HG02840 (cell line): ENCODE measurements around the gene CES3.
"Not testable (repeated sequence)": the region's sequence is repeated elsewhere in the genome, so short reads cannot be mapped to it uniquely, and the experiment has no call there.

Experiments
- ATAC-seq: cut with Tn5 transposase; IDR thresholded peaks from one replicate; pipeline ENCODE4 v1.9.1; 2021; ENCODE audit warnings: mild to moderate bottlenecking, moderate library complexity, moderate number of reproducible peaks; ENCODE audit not compliant: unreplicated experiment, low FRiP score

CES3 gene

GRCh38 chr16:66961914-66962313 lies 848 bp downstream of the CES3 start:
- no peak for ATAC-seq

DNA sequence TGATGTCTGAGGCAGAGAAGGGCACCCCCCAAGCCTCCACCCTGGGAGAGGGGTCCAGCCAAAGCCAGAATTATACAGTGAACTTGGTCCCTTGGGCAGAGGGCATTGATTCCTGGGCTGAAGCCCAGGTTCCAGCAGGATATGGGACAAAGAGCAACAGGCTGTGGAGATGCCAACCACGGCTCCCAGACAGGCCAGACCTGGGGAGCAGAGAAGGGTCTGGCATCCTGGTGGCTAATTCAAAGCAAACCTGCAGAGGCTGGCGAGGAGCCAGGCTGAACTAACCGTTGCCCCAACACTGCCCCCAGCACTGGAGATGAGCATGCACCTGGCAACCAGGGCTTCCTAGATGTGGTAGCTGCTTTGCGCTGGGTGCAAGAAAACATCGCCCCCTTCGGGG lies 3.0 kb downstream of the CES3 start:
- ATAC-seq, result no peak

DNA sequence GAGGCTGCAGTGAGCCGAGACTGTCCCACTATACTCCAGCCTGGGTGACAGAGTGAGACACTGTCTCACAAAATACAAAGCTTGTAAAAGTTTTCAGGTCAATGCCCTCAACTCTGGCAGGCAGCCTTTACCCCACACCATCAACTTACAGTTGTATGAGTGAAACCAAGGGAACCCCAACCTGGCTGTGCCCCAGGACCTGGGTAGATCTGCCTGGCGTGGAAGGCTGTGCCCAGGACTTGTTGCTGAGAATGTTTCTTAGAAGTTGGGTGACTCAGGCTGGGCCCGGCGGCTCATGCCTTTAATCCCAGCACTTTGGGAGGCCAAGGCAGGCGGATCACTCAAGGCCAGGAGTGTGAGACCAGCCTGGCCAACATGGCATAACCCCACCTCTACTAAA lies 7.8 kb downstream of the CES3 start:
- no peak for ATAC-seq

DNA sequence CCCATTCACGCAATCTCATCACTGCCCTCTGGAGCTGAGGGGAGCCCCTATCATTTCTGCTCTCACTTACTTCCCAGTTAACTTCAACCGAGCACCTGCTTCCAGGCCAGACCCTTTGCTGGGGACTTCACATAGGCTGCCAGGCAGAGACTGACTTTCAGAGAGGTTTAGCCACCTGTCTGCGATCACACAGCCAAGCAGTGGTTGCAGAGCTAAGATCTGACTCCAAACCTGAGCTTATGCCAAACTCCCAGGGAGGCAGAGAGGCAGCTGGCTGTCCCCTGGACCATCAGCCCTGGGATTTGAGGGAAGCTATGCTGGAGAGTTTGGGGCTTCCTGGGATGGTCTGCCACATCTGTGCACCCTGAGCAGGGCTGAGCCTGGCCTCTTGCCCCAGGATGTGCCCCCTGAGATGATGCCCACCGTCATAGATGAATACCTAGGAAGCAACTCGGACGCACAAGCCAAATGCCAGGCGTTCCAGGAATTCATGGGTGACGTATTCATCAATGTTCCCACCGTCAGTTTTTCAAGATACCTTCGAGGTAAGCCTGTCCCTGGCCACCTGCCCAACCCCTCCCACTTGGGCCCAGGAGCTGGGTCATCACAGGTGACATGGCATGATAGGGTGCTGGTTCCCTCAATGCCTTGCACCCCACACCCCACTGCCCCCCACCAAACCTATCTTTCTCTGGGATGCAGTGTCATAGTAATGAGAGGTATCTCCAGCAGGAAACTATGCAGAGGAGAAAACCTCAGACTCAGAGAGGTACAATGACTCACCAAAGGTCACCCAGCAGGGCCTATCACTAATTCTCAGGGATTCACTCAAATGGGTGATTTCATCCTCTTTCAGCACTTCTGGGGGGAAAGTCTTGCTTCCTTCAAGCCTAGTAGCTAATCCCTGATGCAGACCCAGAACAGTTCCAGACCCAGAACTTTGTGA lies 10.0 kb downstream of the CES3 start:
- no peak for ATAC-seq

DNA sequence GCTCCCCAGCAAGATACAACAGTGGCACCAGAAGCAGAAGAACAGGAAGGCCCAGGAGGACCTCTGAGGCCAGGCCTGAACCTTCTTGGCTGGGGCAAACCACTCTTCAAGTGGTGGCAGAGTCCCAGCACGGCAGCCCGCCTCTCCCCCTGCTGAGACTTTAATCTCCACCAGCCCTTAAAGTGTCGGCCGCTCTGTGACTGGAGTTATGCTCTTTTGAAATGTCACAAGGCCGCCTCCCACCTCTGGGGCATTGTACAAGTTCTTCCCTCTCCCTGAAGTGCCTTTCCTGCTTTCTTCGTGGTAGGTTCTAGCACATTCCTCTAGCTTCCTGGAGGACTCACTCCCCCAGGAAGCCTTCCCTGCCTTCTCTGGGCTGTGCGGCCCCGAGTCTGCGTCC lies 11.9 kb downstream of the CES3 start:
- ATAC-seq, result no peak

DNA sequence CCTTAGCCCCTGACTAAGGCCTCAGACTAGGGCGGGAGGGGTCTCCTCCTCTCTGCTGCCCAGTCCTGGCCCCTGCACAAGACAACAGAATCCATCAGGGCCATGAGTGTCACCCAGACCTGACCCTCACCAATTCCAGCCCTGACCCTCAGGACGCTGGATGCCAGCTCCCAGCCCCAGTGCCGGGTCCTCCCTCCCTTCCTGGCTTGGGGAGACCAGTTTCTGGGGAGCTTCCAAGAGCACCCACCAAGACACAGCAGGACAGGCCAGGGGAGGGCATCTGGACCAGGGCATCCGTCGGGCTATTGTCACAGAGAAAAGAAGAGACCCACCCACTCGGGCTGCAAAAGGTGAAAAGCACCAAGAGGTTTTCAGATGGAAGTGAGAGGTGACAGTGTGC lies 12.7 kb downstream of the CES3 start:
- no peak for ATAC-seq

- not testable (repeated sequence) for ATAC-seq
Observed at GRCh38 chr16:66974156-66974931, 13.3 kb downstream of the CES3 start.

- ATAC-seq, result not testable (repeated sequence)
Observed at GRCh38 chr16:66974932-66975246, 13.8 kb downstream of the CES3 start.

DNA sequence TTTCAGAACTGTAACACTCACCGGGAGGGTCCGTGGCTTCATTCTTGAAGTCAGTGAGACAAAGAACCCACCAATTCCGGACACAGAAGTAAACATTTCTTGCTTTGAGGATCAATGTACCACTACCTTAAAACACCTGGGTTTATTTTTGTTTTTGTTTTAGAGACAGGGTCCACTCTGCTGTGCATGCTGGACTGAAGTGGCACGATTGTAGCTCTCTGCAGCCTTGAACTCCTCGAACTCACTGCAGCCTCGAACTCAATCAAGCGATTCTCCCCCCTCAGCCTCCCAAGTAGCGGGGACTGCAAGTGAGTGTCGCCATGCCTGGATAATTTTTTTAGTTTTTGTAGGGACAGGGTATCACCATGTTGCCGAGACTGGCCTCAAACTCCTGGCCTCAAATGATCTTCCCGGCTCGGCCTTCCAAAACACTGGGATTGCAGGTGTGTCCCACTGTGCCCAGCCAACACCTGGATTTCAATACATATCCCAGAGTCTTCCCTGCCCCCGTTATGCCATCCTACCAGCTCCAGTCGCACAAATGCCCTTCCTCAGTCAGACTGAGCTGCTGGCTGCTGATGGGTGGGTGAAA lies 14.3 kb downstream of the CES3 start:
- ATAC-seq, result no peak

GRCh38 chr16:66976746-66977145 lies 15.7 kb downstream of the CES3 start:
- ATAC-seq, result no peak

DNA sequence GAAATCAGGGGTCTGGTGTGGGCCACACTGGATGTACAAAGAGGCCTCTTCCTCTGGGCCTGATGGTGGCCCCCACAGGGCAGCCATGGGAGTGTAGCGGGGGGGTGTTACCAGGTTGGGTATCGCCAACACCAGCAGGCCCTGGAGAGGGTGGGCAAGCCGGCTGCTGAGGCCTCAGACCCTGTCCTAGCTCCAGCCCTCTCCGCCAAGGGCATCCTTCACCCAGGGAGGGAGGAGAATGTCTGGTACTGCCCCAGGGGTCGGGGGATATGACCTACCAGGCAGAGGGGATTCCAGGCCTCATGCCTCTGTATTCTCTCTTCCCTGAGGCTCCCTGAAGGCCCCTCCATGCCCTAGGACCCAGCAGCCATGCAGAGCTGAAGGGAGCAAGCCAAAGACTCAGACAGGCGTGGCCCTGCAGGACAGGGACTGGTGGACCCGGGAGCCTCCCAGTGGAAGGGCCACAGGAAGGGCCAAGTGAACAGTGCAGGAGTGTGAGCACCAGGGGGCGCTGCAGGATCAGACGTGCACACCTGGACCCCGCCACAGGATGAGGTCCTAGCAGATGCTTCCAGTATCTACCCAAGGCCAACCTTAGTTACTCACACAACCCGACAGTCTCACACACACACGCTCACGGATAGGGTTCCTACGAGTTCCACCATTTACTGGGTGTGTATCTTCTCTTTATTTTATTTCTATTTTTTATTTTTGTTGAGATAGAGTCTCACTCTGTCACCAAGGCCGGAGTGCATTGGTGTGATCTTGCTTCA lies 16.5 kb downstream of the CES3 start:
- ATAC-seq, result no peak

DNA sequence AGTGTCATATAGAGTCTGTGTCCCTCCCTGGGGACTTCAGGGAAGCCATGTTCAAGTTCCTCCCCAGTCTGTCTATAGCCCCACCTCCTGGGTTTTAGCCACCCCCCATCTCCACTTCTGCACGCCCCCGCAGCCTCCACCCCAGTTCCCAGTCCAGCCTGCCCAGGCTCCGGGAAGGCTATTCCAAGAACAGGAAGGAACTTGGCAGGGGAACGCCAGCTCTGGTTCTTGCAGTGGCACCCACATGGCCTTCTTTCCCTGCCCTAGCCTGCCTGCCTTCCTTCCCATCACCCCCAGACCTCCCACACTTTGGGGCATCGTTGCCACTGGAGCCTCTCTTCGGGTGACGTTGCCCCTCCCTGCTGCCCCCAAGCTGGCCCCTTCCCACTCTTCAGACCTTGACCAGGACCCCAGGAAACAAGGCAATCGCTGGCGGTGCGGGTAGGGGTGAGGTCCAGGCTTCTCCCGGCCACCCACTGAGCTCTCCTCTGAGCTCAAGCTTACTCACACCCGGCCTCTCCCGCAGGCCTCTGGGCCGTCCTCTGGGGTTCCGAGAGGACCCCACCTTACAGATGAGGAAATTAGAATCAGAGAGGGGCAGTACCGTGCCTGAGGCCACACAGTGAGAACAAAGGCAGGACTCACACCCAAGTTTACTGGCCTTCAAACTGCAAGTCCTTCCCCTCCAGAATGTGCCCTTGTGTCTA lies 18.1 kb downstream of the CES3 start:
- ATAC-seq, result no peak

DNA sequence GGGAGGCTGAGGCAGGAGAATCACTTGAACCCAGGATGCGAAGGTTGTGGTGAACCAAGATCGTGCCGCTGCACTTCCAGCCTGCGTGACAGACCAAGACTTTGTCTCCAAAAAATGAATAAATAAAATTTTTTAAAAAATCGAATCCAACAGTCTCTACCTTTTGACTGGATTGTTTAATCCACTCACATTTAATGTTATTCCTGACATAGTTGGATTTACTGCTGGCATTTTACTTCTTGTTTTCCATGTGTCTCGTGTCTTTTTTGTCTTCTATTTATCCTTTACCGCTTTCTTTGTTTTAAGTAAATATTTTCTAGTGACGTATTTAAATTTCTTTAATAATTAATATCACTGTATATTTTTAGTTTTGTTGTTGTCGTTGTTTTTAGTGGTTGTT lies 22.0 kb downstream of the CES3 start:
- ATAC-seq, result no peak

DNA sequence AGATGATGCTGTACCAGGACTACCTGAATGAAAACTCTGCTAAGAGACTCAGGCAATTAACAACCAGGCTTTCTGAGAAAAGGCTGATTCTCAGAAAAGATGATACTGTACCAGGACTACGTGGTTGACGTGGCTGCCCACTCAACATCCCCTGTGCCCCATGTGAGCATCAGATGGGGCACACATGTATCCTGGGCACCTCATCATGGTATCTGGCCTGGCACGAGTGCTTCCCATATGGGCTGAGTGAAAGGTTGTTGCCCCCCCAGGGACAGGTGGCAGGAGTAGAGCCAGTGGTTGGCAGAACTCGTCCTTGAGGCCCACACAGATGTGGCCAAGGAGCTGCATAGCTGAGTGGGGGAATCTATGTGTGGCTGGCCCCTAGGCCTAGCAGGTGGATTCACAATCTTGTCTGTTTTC lies 23.8 kb downstream of the CES3 start:
- no peak for ATAC-seq

GRCh38 chr16:66986559-66986958 lies 25.5 kb downstream of the CES3 start:
- ATAC-seq, result no peak

- ATAC-seq, result no peak
Observed at GRCh38 chr16:66988197-66988788, 27.2 kb downstream of the CES3 start, which contains the start of gene CES4A. CES4A (plus strand) TSS chr16:66988589; CDS start chr16:66988773, 184 bp downstream.

DNA sequence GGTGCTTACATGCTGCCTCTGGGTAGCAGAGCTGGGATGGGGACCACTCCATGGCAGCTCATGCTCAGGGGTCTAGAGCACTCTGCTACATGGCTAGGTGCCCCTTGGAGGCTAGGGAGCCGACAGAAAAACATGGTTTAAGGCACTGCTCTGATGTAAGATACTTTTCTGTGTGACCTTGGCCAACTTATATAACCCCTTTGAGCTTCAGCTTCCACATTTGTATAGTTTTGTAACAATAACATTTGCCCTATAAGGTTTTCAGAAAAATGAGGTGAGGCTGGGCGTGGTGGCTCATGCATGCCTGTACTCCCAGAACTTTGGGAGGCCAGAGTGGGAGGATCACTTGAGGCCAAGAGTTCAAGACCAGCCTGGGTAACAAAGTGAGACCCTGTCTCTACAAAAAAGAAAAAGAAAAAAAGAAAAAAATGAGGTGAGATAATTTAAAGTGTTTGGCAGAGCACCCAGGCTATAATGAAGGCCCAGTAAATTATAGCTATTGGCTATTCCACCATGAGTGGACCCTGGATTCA lies 30.5 kb downstream of the CES3 start:
- no peak for ATAC-seq

GRCh38 chr16:66993558-66993957 lies 32.5 kb downstream of the CES3 start:
- not testable (repeated sequence) for ATAC-seq

GRCh38 chr16:66996324-66996982 lies 35.4 kb downstream of the CES3 start:
- no peak for ATAC-seq
